Adipocyte (in vitro differentiated cells): Measurements from ENCODE around the gene FAM3C.

Source experiments
- DNase-seq: peaks from one replicate; pipeline ENCODE4 v3.0.0-alpha.2; 2015; ENCODE audit warnings: low read depth
- H3K27me3 ChIP-seq: replicated peaks from 2 replicates; pipeline ENCODE4 v1.7.0; 2013; ENCODE audit warnings: mild to moderate bottlenecking, low read length, moderate library complexity; ENCODE audit not compliant: control insufficient read depth, insufficient read depth
- H3K36me3 ChIP-seq: 2 replicates; pipeline ENCODE4 v1.7.0; 2013; ENCODE audit warnings: low read length, mild to moderate bottlenecking, moderate library complexity; ENCODE audit not compliant: control insufficient read depth, insufficient read depth, severe bottlenecking
- H3K4me1 ChIP-seq: 2 replicates; pipeline ENCODE4 v1.7.0; 2013; ENCODE audit warnings: mild to moderate bottlenecking, low read length, moderate library complexity; ENCODE audit not compliant: control insufficient read depth, insufficient read depth
- H3K4me3 ChIP-seq: 2 replicates; pipeline ENCODE4 v1.7.0; 2013; ENCODE audit warnings: mild to moderate bottlenecking, low read length, moderate library complexity
- H3K9ac ChIP-seq: 2 replicates; pipeline ENCODE4 v1.7.0; 2013; ENCODE audit warnings: mild to moderate bottlenecking, low read length, moderate library complexity
- H3K9me3 ChIP-seq: 2 replicates; pipeline ENCODE4 v1.7.0; 2013; ENCODE audit warnings: mild to moderate bottlenecking, low read length, moderate library complexity; ENCODE audit not compliant: control insufficient read depth

FAM3C gene

DNA sequence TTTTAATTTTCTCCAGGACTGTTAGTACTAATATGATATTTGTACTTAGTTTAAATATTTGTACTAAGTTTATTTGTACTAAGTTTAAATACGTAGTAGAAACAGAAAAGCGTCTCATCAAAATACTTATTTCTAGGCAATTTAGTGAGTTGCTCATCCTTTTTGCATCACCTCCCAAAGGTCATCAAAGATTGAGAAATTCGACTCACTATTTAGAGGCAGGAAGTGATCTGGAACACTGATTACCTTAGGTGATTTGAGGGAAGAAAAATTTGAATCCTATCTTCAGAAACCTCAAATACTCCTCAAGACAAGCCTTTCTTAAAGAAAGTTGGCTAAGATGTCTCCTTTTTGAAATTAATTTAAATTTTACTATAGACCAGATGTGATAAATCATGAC, 52.8 kb downstream of the FAM3C start:
- DNase-seq, result no peak
- H3K36me3 ChIP-seq, result peaks cover 8% of the 10 kb centered on the region

GRCh38 chr7:121342631-121343030, 53.5 kb downstream of the FAM3C start:
- H3K4me3 ChIP-seq, result no peak overlapping the region
- H3K9ac ChIP-seq, result no peak overlapping the region
- H3K36me3 ChIP-seq, result peaks cover 8% of the 10 kb centered on the region
- H3K9me3 ChIP-seq, result no peaks in the 10 kb centered on the region
- peaks cover 37% of the 10 kb centered on the region for H3K4me1 ChIP-seq
- DNase-seq, result no peak
- H3K27me3 ChIP-seq, result no peaks in the 10 kb centered on the region

More for the DNA sequence above, 52.8 kb downstream of the FAM3C start:
- H3K9me3 ChIP-seq, result no peaks in the 10 kb centered on the region
- no peaks in the 10 kb centered on the region for H3K27me3 ChIP-seq
- no peak overlapping the region for H3K4me3 ChIP-seq
- H3K9ac ChIP-seq, result no peak overlapping the region
- peaks cover 37% of the 10 kb centered on the region for H3K4me1 ChIP-seq

DNA sequence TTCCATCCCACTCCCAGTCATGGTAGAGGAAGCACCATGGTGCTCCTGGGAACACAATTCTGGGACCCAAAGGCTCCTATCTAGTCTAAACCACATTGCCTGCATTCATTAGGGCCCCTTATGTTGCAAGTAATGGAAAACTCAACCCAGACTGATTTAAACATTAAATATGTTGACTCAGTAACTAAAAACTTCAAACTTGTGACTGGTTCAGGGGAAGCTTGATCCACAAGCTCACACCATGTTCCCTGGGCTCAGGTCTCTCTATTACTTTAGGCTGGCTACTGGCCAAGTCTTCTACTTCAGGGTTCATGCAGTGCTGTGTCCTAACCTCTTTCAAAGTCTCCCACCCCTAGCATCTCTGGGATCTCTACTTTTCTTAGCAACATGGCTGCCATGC, 54.2 kb downstream of the FAM3C start:
- Histone ChIP-seq H3K4me1 (peaks cover 37% of the 10 kb centered on the region), H3K9ac (no peak overlapping the region), H3K36me3 (peaks cover 3% of the 10 kb centered on the region), H3K27me3 (no peaks in the 10 kb centered on the region), H3K9me3 (no peaks in the 10 kb centered on the region), H3K4me3 (no peak overlapping the region)
- DNase-seq, result peak; percentile 16

- Histone ChIP-seq H3K36me3 (no peaks in the 10 kb centered on the region), H3K4me3 (no peak overlapping the region), H3K9ac (no peak overlapping the region), H3K27me3 (no peaks in the 10 kb centered on the region), H3K4me1 (peaks cover 23% of the 10 kb centered on the region), H3K9me3 (no peaks in the 10 kb centered on the region)
- no peak for DNase-seq
Observed at GRCh38 chr7:121339082-121339481, 57.0 kb downstream of the FAM3C start.

- no peaks in the 10 kb centered on the region for H3K36me3 ChIP-seq
- no peak overlapping the region for H3K9ac ChIP-seq
- peak; percentile 52 for DNase-seq
- no peaks in the 10 kb centered on the region for H3K27me3 ChIP-seq
- H3K4me1 ChIP-seq, result peaks cover 6% of the 10 kb centered on the region
- no peak overlapping the region for H3K4me3 ChIP-seq
- H3K9me3 ChIP-seq, result no peaks in the 10 kb centered on the region
Observed at GRCh38 chr7:121337398-121337797, 58.7 kb downstream of the FAM3C start.

- Histone ChIP-seq H3K27me3 (peaks cover 1% of the 10 kb centered on the region), H3K9me3 (no peaks in the 10 kb centered on the region), H3K36me3 (no peaks in the 10 kb centered on the region), H3K4me3 (no peak overlapping the region), H3K9ac (no peak overlapping the region), H3K4me1 (no peaks in the 10 kb centered on the region)
- no peak for DNase-seq
Observed at GRCh38 chr7:121336579-121336978, 59.5 kb downstream of the FAM3C start.

DNA sequence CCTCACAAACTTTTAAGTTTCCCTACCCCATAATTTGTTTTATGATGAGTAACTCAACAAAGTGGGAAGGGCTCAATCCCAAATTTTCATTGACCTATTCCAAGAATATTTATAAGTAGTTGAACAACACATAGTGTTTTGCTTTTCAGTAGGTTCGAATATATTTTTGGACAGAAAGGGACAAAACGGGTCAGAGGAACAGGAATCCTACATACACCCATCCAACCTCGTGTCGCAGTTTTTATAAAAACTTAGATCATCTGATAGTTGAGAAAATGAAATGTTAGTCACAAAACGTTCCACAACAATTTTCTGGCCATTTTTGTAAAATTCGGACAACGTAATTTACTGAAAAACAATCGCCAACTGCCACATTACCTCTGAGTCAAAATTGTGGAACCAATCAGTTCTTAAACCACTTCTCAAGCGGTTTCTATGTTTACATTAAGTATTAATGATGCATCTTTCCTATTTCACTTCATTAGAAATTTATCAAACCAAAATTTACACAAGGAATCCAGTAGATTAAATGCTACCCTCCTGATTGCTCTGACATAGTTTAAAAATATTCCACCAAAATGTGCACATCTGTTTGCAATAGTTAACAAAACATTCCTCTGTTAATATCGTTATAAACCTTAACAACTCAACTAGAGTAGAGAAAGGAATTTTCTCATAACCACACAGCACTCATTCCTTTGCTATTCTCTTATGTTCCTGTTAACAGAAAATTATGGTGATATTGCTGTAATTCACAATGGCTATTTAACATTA, 61.0 kb downstream of the FAM3C start:
- H3K27me3 ChIP-seq, result peaks cover 8% of the 10 kb centered on the region
- no peaks in the 10 kb centered on the region for H3K36me3 ChIP-seq
- peak; percentile 57 for DNase-seq
- no peaks in the 10 kb centered on the region for H3K9me3 ChIP-seq
- H3K4me3 ChIP-seq, result no peak overlapping the region
- H3K9ac ChIP-seq, result no peak overlapping the region
- peaks cover 4% of the 10 kb centered on the region for H3K4me1 ChIP-seq

DNA sequence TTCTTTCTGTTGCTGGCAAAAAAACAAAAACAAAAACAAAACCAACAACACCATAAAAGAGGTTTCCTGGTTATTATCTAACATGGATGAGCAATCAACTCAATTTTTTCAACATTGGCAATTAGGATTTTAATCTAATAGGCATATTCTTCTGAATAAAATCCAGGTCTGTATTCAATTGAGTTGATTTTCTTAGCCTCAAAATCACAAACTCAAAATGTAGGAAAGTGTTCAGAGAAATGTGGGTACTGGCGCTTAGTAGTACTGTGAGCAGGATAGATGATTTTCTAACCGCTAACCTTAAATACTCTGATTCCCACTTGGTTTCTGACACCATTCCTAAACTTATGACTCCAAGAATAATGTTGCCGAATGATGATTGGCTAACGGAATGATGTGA, 61.7 kb downstream of the FAM3C start:
- peaks cover 14% of the 10 kb centered on the region for H3K27me3 ChIP-seq
- no peak for DNase-seq

GRCh38 chr7:121331574-121331973, 64.5 kb downstream of the FAM3C start:
- Histone ChIP-seq H3K27me3 (peaks cover 31% of the 10 kb centered on the region), H3K36me3 (no peaks in the 10 kb centered on the region), H3K4me1 (peaks cover 13% of the 10 kb centered on the region), H3K9ac (no peak overlapping the region), H3K4me3 (no peak overlapping the region), H3K9me3 (no peaks in the 10 kb centered on the region)
- no peak for DNase-seq

More for the DNA sequence above, 61.7 kb downstream of the FAM3C start:
- H3K36me3 ChIP-seq, result no peaks in the 10 kb centered on the region
- H3K9ac ChIP-seq, result no peak overlapping the region
- H3K4me1 ChIP-seq, result peaks cover 10% of the 10 kb centered on the region
- H3K9me3 ChIP-seq, result no peaks in the 10 kb centered on the region
- H3K4me3 ChIP-seq, result no peak overlapping the region

- Histone ChIP-seq H3K4me1 (peaks cover 13% of the 10 kb centered on the region), H3K9ac (no peak overlapping the region), H3K36me3 (no peaks in the 10 kb centered on the region), H3K9me3 (no peaks in the 10 kb centered on the region), H3K27me3 (peaks cover 31% of the 10 kb centered on the region), H3K4me3 (no peak overlapping the region)
- DNase-seq, result no peak
Observed at GRCh38 chr7:121331048-121331447, 65.1 kb downstream of the FAM3C start.

DNA sequence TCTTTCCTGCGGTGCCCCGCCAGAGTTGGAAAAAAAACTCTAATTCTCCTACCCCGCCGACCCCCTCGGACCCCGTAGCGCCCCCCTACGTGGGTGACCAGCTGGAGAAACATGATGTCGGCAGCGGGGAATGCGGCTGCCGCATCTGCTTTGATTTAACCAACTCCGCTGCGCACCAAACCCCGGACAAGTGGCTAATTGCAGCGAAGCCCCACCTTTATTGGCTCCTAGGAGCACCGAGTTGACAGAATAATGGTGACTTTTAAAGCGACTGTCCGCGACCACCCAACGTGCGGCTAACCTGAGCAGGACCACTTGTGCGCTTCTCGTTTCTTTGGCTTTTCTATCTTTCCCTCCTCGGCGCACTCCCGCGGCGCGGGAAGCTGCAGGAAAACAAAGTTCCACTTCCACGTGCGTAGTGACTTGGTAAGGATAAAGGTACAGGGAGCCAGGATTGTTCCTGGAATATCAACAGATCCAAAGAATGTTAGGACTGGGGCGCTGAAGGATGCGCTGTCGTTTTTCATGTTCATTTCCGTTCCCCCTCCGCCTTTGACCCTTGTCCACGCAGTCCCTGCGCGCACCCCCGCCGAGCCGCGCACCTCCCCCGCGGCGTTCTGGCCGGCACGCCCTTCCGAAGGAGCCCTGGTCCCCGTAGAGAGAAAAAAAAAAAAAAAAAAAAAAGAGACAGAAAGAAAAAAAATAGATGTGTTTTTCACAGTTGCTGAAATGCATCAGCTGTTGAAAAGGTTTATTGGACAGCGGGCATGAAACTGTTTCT, 65.9 kb downstream of the FAM3C start:
- peak; percentile 43 for DNase-seq
- H3K4me3 ChIP-seq, result peak overlapping the region; percentile 86
- peaks cover 13% of the 10 kb centered on the region for H3K4me1 ChIP-seq
- H3K9me3 ChIP-seq, result no peaks in the 10 kb centered on the region
- peaks cover 31% of the 10 kb centered on the region for H3K27me3 ChIP-seq
- no peak overlapping the region for H3K9ac ChIP-seq
- H3K36me3 ChIP-seq, result no peaks in the 10 kb centered on the region
